ENCODE measurements around the gene SYNE2. TPM values are rescaled to one million over a fixed set of nuclear protein-coding genes. Genes with fewer than 3 reads are reported as not detected.

Gene SYNE2
- total RNA-seq, 4 donors from 2014 or later: 101 to 162 (median 114) TPM

DNA sequence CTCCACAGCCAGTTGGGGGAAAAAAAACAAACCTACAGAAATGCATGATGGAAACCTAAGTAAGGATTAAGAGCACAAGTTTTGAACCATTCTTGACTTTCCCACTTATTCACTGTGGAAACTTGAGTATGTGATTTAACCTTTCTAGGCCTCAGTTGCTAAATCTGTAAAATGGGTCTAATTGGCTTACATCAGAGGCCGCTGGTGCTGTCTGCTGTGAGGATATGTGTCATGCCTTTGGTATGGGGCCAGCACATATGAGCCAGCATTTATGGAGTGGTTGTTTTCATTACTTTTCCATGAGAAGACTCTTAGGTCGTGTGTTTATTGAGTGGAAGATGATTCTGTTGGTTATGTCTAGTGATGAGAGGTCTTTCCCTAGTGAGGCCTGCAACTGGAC, 339.0 kb downstream of the SYNE2 start:
- no peaks in the 10 kb centered on the region for H3K36me3 ChIP-seq
- H3K27me3 ChIP-seq: no peaks in the 10 kb centered on the region
- no peak overlapping the region for H3K27ac ChIP-seq
- no peak for DNase-seq
- H3K9me3 ChIP-seq: no peaks in the 10 kb centered on the region
- TF ChIP-seq CTCF (IDR thresholded peaks at IDR 0.05) (no peak), POLR2A (IDR thresholded peaks at IDR 0.05) (no peak)
- H3K4me1 ChIP-seq: no peaks in the 10 kb centered on the region
- intact Hi-C loops (cut with DNase I; ENCODE audit: low total_unique reads): no loop called here
- H3K4me3 ChIP-seq: no peak overlapping the region

GRCh38 chr14:64193821-64194220, 341.0 kb downstream of the SYNE2 start:
- intact Hi-C loops (cut with DNase I; ENCODE audit: low total_unique reads): no loop called here
- Histone ChIP-seq H3K27ac (no peak overlapping the region), H3K9me3 (no peaks in the 10 kb centered on the region), H3K36me3 (no peaks in the 10 kb centered on the region), H3K4me3 (no peak overlapping the region), H3K4me1 (no peaks in the 10 kb centered on the region), H3K27me3 (no peaks in the 10 kb centered on the region)
- TF ChIP-seq CTCF (IDR thresholded peaks at IDR 0.05) (no peak), POLR2A (IDR thresholded peaks at IDR 0.05) (no peak)
- no peak for DNase-seq

GRCh38 chr14:64194404-64194803, 341.6 kb downstream of the SYNE2 start:
- TF ChIP-seq CTCF (IDR thresholded peaks at IDR 0.05): no peak
- TF ChIP-seq POLR2A (IDR thresholded peaks at IDR 0.05): no peak
- Histone ChIP-seq H3K4me3 (no peak overlapping the region), H3K36me3 (no peaks in the 10 kb centered on the region), H3K27ac (no peak overlapping the region), H3K27me3 (no peaks in the 10 kb centered on the region), H3K4me1 (no peaks in the 10 kb centered on the region), H3K9me3 (no peaks in the 10 kb centered on the region)
- intact Hi-C loops (cut with DNase I; ENCODE audit: low total_unique reads): no loop called here
- no peak for DNase-seq

DNA sequence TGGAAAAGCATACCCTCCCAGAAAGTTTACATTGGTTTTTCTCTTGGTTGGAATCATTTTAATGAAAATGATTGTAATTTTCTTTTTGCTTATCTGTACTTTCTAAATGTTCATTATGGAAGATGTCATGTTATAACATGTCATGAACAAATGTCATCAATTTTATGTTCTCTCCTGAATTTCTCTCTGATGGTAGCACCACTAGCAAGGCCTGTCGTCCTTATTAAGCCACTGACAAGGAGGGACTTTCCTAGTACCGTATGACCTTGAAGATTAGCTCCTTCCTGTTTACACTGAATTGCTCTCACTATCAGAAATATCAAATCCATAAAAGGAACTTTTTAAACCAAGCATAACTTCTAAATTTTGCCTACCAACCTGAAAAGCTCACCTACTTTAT, 342.4 kb downstream of the SYNE2 start:
- Histone ChIP-seq H3K27ac (peak overlapping the region in 1 of 2 donors; percentile 3), H3K4me3 (no peak overlapping the region), H3K9me3 (no peaks in the 10 kb centered on the region), H3K36me3 (no peaks in the 10 kb centered on the region), H3K4me1 (no peaks in the 10 kb centered on the region), H3K27me3 (no peaks in the 10 kb centered on the region)
- intact Hi-C loops (cut with DNase I; ENCODE audit: low total_unique reads): no loop called here
- DNase-seq: no peak
- no peak for TF ChIP-seq CTCF (IDR thresholded peaks at IDR 0.05)
- TF ChIP-seq POLR2A (IDR thresholded peaks at IDR 0.05): no peak

DNA sequence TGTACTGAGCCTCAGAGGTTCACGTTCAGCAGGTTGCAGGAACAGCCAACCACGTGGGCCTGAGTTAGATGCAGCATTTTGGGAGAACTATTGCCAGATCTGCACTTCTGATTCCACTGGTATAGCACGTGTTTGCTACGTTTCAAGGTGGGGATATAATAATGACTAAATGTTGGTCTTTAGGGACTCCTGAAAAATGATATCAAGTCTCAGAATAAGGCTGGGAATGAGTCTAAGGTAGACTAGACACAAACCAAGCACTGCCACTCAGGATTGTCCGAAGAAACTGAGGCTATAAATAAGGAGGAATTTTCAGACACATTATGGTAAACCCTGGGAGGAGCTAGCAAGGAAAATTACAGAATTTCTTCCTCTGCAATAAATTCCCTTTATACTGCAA, 343.3 kb downstream of the SYNE2 start:
- Histone ChIP-seq H3K36me3 (no peaks in the 10 kb centered on the region), H3K9me3 (no peaks in the 10 kb centered on the region), H3K27ac (peak overlapping the region in 1 of 2 donors; percentile 3), H3K27me3 (no peaks in the 10 kb centered on the region), H3K4me1 (no peaks in the 10 kb centered on the region), H3K4me3 (no peak overlapping the region)
- intact Hi-C loops (cut with DNase I; ENCODE audit: low total_unique reads): no loop called here
- TF ChIP-seq CTCF (IDR thresholded peaks at IDR 0.05) (no peak), POLR2A (IDR thresholded peaks at IDR 0.05) (no peak)
- no peak for DNase-seq
